Activated CD4-positive, alpha-beta T cell treated with anti-CD3 and anti-CD28 coated beads, Interleukin-2, amount 50 U/mL, for 16 hours (primary cell): ENCODE results near the gene HEPACAM.

ENCODE experiments used
- DNase-seq: peaks from one replicate; pipeline ENCODE4 v3.0.0-alpha.2; 2020

Gene HEPACAM

DNA sequence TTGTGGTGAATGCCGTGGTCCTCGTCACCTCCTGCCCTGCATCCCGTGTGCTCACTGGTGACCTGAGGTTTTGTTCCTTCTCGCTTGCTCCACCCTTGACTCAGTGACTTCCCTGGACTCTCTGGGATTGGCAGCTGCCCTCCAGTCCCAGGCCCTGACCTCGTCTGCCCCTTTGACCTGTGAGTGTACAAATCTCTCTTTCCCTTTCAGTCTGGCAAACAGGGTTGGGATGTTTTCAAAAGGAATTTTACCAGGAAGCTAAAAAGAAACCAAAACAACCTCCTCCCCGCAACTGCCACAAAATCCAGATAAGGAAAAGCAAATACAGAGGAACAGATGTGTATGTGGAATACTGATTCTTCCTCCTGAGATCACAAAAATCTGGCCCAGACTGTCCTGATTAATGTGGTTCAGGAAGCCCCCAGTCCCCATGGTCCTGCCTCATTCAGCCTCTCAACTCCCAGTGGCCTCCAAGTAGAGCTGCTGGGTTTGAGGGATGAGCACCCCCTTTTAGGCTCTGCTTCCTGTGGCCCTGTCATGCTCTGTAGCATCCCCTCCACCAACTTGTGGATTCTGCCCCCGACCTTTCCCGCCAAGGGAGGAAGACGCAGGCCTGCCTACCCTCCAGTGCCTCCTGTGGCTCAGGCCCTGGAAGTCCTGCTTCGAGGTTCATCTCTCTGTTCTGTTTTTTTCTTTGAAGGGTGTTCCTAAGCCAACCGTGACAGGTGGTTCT, 53.3 kb downstream of the HEPACAM start:
- DNase-seq = no peak

DNA sequence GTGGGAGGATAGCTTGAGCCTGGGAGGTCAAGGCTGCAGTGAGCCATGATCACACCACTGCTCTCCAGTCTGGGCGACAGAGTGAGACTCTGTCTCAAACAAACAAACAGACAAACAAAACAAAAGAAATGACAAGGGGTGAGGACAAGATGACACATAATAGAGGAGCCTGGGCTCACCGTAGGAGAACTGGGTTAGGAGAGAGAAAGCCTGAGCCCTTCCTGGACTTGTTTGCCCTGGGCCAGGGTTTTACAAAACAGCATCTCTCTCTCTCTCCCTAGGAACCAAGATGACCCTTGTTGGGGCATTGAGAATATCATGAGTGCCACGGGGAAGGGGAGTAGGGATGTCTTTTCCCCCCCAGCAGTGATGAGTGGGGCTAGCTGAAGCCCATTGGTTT, 54.9 kb downstream of the HEPACAM start:
- no peak for DNase-seq

DNA sequence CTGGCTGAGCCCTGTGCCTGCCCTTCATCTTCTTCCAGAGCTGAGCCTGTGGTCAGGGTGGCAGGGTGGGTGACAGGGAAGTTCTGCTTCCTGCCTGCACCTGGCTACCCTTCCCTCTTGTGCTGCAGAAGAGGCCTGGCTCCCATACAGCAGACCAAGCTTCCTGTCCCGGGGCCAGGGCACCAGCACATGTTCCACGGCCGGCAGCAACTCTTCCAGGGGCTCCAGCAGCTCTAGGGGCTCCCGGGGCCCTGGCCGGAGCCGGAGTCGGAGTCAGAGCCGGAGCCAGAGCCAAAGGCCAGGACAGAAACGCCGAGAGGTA, 55.6 kb downstream of the HEPACAM start:
- no peak for DNase-seq

DNA sequence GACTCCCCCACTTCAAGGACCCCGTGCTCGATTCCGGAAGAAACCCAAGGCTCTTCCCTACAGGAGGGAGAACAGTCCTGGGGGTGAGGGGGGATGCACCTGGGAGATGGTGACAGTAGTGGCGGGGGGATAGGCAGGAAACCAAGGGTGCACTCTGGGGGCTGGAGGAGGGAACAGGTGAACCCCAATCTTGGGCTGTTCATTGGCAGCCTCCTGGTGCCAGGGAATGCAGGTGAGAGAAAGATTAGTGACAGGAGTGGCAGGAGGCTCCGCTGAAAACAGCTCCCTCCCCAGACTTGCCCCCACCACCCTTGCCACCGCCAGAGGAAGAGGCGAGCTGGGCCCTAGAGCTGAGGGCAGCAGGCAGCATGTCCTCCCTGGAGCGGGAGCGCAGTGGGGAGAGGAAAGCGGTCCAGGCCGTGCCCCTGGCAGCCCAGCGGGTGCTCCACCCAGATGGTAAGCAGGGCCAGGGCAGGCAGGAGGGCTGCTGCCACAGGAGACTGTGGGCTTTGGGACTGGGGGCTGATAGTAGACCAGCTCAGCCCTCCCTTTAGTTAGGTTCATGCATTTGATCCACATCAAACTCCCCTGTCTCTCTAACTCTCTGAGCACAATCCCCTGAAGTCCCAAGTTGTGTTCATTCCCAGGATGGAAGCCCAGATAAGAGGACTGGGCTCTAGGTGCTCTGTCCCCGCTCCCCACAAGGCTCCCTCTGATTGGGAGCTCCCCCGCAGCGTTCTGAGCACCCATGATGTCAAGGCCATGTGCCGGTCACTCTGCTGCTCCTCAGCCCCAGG, 56.2 kb downstream of the HEPACAM start:
- no peak for DNase-seq

DNA sequence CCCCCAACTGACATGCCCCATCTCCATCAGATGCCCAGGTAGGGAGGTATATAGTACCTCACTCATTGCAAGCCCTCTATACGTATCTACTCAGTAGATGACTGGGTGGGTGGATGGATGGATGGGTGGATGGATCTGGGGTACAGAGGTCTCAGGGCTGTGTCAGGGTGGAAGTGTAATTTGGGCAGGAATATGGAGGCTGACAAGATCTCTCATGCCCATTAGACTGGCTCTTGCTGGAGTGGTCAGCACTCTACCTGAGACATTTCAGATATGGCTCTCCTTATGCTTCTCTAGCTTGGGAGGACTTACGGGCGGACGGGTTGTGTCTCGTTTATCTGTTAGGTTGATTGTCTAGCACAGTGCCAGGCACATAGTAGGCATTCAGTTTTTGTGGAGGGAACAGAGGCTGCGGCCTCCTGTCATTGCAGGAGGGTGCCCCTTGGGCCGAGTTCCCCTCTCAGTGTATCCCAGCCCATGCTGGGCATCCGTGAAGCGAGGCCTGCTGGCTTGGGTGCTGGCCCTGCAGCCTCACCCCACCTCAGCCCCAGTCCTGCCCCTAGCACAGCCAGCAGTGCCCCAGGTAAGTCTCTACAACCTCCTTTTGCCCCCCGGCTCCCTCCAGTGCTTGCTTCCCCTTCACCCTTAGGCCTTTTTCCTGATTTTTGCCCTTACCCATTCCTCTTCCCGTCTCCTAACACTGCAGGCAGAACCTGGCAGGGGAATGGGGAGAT, 56.9 kb downstream of the HEPACAM start:
- no peak for DNase-seq

DNA sequence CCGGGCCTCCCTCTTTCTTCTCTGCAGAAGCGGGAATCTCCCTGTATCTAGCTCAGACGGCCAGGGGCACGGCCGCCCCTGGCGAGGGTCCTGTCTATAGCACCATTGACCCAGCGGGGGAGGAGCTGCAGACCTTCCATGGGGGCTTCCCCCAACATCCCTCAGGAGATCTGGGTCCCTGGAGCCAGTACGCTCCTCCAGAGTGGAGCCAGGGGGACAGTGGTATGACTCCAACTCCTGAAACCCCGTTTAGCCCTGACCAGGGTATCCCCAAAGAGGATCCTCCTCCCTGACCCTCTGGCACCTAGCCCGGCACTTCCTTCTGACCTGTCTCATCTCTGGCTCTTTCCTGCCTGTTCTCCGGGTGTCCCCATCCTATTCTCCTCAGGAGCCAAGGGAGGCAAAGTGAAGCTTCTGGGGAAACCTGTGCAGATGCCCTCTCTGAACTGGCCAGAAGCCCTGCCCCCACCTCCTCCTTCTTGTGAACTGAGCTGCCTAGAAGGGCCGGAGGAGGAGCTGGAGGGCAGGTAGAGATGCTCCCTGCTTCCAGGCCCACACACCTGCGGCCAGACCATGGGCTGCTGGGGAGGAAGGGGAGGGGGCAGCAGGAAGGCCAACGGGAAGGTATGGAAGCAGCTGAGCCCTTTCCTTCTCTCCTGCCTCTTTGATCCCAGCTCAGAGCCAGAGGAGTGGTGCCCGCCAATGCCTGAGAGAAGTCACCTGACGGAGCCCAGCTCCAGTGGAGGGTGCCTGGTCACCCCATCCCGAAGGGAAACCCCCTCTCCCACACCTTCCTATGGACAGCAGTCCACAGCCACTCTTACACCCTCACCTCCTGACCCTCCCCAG, 57.7 kb downstream of the HEPACAM start:
- DNase-seq = no peak

DNA sequence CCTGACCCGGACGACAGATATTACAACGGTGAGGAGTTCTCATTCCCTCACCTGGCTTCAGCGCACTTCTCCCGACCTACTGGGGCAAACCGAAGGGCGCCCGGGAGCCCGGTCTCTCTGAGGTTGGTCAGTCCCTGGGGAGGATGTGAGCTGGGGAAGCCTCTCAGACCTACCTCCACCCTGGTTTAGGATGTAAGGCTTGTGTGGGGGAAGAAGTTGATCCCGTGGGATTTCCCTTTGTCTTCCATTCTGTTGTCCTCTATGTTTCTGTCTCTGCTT, 58.3 kb downstream of the HEPACAM start:
- DNase-seq = no peak

DNA sequence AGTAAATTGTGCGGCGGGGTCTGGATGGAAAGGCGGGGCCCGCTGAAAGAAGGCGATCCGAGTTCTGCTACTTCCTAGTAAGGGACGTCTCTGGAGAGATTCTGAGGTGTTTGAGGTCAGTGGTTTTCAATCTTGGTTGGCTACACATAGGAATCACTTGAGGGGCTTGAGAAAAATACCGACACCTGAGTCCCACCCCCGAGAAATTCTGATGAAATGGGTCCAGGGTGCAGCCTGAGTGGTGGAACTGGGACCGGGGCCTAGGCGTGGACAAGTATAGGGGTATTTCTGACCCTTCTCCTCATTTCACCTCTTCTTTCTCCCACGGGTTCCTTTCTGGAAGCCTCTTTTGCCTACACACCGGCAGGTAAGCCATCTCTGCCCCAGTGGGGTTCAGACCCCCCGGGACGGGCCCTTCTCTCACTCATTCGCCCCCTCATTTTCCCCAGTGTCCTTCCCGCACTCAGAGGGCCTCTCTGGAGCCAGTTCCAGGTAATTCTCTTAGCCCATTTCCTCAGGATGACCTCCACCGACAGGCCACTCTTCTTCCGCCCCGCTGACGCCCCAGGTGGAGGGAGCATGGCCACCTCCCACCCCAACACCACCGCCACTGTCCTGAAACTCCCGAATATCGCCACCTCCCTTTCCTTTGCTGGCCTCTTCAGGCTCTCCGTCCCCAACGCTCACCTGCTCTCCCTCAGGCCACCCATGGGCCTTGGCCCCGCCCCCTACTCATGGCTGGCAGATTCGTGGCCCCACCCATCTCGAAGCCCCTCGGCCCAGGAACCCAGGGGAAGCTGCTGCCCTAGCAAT, 58.8 kb downstream of the HEPACAM start:
- DNase-seq = no peak

DNA sequence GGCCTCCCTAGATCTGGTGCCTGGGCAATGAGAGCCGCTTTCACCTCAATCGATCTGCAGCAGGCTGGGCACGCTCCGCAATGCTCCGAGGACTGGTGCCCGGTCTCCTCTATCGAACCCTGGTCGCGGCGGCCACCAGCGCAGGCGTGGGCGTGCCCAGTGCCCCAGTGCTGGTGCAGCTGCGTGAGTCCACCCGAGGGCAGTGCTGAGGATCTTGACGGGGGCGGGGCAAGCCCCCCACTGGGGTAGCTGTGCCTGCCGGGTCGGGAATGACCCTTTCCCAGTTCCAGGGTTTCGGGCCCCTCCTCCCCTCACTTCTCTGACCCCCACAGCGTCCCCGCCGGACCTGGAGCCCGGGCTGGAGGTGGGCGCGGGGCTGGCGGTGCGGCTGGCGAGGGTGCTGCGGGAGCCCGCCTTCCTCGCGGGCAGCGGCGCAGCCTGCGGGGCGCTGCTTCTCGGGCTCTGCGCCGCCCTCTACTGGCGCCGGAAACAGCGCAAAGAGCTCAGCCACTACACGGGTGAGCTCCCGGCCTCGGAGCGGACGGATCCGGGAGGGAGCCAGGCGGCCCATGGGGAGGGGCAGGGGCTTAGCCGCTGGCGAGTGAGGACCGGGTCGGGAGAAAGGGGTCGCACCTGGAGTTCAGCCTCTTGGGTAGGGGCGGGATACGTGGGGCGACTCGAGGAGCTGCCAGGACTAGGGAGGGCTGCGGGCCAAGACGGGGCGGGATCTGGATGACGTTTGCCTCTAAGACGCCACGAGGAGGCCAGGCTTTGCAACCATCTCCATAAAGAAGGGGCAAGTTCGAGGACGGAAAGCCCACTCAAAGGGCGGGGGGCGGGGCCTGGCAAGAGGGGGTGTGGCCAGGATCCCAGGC, 59.7 kb downstream of the HEPACAM start:
- DNase-seq = peak; percentile 72

DNA sequence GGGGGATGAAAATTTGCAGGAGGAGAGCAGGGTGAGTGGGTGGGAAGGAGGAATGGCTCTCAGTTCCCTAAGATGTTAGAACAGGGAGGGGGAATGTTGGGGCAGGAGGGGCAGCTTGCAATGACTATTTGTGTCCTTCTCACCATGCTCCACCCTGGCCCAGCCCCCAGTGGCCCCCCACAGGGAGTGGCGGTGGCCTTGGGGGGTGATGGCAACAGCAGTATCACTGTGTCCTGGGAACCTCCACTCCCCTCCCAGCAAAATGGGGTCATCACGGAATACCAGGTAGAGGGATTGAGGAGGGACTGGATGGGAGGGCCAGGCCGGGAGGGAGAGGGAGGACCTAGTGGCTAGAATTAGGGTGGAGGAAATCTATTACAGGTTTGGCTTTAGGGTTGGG, 60.4 kb downstream of the HEPACAM start:
- no peak for DNase-seq

DNA sequence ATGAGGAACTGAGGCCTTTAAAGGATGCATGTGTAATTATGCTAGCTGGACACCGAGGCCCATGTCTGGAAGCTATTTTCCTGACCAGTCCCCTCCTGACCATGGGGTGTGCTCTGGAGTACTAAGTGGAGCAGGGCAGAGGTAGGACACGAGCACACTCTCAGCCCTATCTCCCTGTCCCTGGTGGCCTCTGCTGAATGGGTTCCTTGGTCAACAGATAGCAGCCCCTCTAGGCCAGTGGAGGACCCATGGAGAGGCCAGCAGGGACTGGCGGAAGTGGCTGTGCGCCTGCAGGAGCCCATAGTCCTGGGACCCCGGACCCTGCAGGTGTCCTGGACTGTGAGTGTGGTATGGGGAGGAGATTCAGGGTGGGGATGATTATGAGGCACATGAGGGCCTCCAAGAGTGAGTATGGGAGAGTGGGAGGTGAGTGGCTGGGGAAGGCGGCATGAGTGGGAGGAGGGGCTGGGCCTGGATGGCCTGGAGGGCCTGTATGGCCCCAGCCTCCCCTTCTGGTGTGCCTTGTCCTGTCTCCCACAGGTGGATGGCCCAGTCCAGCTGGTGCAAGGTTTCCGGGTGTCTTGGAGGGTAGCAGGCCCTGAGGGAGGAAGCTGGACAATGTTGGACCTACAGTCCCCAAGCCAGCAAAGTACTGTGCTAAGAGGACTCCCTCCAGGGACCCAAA, 61.1 kb downstream of the HEPACAM start:
- DNase-seq = no peak

DNA sequence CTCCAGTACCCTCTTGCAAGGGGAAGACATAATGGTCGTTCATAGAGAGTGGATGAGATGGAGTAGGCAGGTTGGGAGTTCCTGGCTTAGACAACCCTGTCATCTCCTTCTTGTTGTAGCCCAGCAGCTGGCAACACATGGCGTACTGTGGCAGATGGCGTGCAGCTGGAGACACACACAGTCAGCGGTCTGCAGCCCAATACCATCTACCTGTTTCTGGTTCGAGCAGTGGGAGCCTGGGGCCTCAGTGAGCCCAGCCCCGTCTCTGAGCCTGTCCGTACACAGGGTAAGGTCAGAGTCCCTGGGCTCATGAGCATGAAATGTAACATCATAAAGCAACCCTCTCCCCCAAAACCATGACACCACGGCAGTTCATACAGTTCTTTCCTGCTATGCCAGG, 61.9 kb downstream of the HEPACAM start:
- DNase-seq = no peak

DNA sequence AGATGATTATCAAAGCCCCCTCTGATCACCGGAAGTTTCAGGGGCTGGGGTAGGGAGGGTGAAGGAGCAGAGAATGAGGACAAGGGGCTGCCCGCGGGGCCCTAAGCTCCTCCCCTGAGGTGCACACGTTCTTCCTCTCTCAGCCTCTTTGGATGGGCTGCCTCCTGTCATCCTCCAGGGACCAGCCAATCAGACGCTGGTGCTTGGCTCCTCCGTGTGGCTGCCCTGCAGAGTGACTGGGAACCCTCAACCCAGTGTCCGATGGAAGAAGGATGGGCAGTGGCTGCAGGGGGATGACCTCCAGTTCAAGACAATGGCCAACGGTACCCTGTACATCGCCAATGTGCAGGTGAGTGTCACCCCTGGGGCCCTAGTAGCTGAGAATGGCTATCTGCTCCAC, 63.1 kb downstream of the HEPACAM start:
- no peak for DNase-seq

DNA sequence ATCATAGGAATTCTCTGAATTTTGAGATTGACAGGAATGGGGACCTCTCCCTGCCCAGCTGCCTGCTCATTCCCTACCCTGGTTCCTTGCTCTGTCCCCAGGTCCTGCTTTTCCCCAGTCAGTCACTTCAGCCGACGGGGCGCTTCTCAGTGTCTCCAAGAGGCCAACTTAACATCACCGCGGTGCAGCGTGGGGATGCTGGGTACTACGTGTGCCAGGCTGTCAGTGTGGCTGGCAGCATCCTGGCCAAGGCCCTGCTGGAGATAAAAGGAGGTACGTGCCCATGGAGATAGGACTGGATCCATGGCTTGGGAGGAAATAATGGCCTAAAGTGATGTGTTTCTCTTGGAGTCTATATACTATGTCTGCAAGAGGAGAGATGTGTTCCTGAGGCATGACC, 63.6 kb downstream of the HEPACAM start:
- no peak for DNase-seq

DNA sequence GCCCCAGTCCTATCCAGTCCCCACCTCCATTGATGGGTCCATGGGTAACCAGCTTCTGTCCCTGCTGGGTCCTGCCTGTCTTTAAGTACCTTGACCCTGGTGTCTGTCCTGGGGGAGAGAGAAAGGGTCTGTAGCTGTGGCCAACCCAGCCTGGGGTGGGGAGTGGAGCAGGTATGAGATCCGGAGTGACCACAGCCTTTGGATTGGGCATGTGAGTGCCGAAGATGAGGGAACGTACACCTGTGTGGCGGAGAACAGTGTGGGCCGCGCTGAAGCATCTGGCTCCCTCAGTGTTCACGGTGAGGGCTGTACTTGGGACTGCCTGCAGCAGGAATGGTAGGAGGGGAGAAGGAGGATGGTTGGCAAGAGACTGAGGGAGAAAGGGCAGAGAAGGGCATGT, 65.4 kb downstream of the HEPACAM start:
- no peak for DNase-seq

DNA sequence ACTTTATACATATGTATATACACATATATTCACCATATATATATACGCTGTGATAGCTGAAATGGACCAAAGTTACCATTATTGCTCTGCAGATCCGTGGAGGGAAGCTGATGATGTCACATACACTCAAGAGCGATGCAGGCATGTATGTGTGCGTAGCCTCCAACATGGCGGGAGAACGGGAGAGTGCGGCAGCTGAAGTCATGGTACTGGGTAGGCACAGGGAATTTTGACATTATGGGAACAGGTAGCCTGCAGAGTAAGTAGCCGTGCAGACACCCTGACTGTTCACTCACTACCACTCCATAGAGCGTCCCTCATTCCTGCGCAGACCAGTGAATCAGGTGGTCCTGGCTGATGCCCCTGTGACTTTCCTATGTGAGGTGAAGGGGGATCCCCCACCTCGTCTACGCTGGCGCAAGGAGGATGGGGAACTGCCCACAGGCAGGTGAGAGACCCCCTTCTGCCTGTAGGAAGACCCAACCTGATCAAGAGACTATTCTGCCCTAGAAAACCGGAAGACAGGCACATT, 65.9 kb downstream of the HEPACAM start:
- no peak for DNase-seq

DNA sequence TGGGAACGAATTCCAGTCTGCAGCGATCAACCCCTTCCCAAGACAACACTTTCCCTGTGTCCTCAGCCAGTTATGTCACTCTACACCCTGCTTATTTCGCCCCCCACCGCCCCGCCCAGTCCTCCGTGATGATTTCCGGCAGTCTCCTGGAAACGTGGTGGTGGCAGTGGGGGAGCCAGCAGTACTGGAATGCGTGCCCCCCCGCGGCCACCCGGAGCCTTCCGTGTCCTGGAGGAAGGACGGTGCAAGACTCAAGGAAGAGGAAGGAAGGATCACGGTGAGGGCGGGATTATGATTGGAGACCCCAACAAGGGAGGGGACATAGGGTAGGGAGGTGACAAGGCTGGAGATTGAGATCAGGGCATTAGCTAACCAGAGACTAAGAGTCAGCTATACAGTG, 66.5 kb downstream of the HEPACAM start:
- DNase-seq = no peak
